LNCaP clone FGC (cell line): ENCODE data around the gene ADCY5.

Source experiments
- DNase-seq: peaks from one replicate; pipeline ENCODE4 v3.0.0-alpha.2; 2011; ENCODE audit warnings: low read depth
- H3K4me3 ChIP-seq: 2 replicates; pipeline ENCODE4 v1.5.1; 2011; ENCODE audit warnings: mild to moderate bottlenecking, low read depth, low read length, control low read depth
- CTCF ChIP-seq: IDR thresholded peaks from 2 replicates; pipeline ENCODE4 v1.5.1; 2012; ENCODE audit warnings: mild to moderate bottlenecking; ENCODE audit not compliant: control insufficient read depth, insufficient read depth; ENCODE audit errors: extremely low read depth

The ADCY5 gene

GRCh38 chr3:123281406-123281805 is 167.5 kb downstream of the ADCY5 start:
- no peak overlapping the region for H3K4me3 ChIP-seq
- TF ChIP-seq CTCF: no peak
- DNase-seq: no peak

- DNase-seq: no peak
- no peak overlapping the region for H3K4me3 ChIP-seq
- no peak for TF ChIP-seq CTCF
These were observed 169.8 kb downstream of the ADCY5 start for GRCh38 chr3:123279121-123279520.

- no peak overlapping the region for H3K4me3 ChIP-seq
- DNase-seq: no peak
- TF ChIP-seq CTCF: no peak
These were observed 170.4 kb downstream of the ADCY5 start for GRCh38 chr3:123278446-123278845.

GRCh38 chr3:123277106-123277505 is 171.8 kb downstream of the ADCY5 start:
- DNase-seq: no peak
- TF ChIP-seq CTCF: no peak
- no peak overlapping the region for H3K4me3 ChIP-seq

GRCh38 chr3:123276346-123277006 is 172.4 kb downstream of the ADCY5 start:
- no peak overlapping the region for H3K4me3 ChIP-seq
- no peak for DNase-seq
- no peak for TF ChIP-seq CTCF

- no peak for DNase-seq
- no peak for TF ChIP-seq CTCF
- H3K4me3 ChIP-seq: no peak overlapping the region
These were observed 173.2 kb downstream of the ADCY5 start for GRCh38 chr3:123275691-123276090.

GRCh38 chr3:123272547-123272946 is 176.3 kb downstream of the ADCY5 start:
- no peak overlapping the region for H3K4me3 ChIP-seq
- DNase-seq: no peak
- no peak for TF ChIP-seq CTCF
